Amygdala (tissue), 56 donors: Measurements from ENCODE around the gene PRTG.
"Not testable (repeated sequence)": the region's sequence is repeated elsewhere in the genome, so short reads cannot be mapped to it uniquely, and the experiment has no call there.

Experiments
- DNase-seq, 56 donors: peaks; one replicate each; lab custom pipeline; 2025; lab: John Stamatoyannopoulos, UW

The PRTG gene

DNA sequence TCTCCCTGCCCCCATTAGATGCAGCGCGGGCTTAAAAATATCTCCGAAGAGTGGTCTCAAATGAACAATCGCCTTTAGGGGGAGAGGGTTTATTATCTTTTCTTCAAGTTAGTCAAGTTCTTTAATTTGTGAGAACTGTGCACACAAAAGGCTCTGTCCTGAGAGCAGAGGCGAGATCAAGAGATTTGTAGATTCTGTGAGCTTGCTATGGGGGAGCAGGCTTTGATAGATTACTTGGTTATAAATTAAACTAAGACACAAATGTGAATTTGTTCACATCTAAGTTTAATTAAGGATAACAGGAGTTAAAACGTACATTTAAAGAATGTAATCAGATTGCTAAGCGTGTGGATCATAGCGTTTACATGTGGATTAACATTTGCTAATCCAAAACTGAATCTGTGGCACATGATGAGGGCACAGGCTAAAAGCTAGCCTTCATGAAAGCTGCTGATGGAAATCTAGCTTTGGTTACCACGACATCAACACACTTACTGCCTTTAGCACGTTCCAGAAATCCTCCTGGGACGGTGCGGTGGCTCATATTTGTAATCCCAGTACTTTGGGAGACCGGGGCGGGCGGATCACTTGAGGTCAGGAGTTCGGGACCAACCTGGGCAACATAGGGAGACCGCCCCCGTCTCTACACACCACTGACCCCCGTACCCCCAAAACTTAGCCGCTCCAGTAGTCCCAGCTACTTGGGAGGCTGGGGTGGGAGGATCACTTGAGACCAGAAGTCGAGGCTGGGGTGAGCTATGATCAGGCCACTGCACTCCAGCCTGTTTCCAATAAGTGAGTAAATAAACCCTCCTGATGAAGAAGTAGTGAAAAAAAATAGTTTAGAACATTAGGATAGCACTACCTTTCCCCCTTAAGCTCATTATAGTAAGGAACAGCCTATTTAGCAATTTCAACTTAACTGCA, 1.0 kb upstream of the PRTG start:
- no peak for DNase-seq

DNA sequence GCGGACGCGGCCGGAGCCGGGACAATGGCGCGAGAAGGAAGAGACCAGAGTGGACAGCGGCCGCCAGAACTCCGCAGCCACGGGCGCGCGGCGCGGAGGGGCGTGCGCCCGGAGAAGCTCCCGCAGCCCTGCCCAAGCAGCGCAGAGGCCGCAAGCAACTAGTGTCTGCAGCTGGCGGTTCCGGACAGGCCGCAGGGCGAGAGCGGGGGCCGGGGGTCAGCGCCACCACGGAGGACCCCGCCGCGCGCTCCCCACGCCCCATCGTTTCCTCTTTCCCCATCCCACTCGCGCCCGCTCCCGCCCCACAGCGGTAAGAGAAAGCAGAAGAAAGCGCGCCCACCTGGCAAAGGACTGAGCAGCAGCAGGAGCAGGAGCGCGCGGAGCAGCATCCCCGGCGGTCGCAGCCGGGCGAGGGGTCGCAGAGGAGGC, 440 bp downstream of the PRTG start:
- DNase-seq = peak in 15 of 56 donors; percentile 5 to 41 (median 25)

GRCh38 chr15:55741833-55742497, 987 bp downstream of the PRTG start:
- DNase-seq = peak in 7 of 56 donors; percentile 2 to 23 (median 9)

DNA sequence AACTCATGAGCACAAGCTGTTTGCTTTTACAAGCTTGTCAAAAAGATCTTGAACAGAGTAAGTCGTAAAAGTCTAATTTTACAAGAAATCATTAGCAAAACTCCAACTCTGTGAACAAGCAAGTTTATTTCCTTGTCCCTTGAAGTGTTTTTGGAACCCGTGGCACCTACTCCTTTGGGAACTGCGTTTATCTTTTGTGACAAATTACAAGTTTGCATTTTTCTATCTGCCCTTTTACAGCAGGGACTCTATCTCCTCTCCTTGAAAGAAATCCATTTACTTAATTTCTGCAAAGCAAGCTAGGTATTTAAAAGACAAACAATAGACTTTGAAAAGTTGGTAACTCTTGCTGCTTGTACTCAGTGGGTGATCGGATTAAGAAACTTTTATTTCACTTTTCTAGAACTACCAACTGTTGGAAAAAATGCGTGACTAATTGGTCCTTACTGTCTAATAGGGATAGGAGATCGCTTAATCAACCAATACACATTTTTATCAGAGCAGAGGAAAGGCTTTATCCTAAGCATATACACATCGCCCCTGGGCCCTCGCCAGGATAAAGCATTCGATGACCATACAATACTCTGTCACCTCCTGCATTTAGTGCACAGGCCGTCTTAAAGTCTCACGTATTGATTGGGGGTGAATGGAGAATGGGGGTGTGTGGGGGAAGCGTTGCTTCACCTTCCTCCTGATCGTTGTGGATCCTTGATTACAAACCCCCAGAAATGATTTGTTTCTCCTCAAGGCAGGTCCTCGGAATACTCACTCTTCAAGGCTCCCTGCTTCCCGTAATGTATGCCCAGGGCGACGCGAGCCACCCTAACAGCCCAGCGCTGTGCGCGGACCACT, 1.7 kb downstream of the PRTG start:
- peak in 1 of 56 donors; percentile 0 for DNase-seq

- no peak for DNase-seq
Measured at GRCh38 chr15:55740359-55740878, 2.5 kb downstream of the PRTG start.

GRCh38 chr15:55739641-55740040, 3.3 kb downstream of the PRTG start:
- DNase-seq = no peak

- DNase-seq = no peak
Measured at GRCh38 chr15:55738715-55739114, 4.2 kb downstream of the PRTG start.

DNA sequence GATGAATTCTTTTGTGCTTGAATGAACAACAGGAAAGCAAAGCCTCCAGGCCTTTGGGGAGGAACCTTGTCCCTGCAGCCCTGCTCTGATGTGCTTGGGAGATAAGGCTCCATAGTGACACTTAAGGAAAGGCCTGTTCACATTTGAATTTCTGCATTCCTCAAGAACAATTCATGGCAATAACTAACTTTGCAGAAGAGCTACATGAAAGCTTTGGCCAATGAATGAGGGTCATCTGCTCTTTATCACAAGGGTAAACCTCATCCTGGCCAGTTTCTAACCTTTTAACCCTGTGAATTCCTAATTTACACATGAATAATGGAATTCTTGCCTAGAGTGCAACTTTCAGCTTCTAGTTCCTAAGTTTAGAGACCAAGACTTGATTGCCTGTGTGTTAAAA, 5.6 kb downstream of the PRTG start:
- DNase-seq = no peak

GRCh38 chr15:55736756-55737155, 6.2 kb downstream of the PRTG start:
- DNase-seq = no peak

GRCh38 chr15:55734641-55735040, 8.3 kb downstream of the PRTG start:
- DNase-seq = no peak

GRCh38 chr15:55733461-55733860, 9.5 kb downstream of the PRTG start:
- DNase-seq = not testable (repeated sequence)

DNA sequence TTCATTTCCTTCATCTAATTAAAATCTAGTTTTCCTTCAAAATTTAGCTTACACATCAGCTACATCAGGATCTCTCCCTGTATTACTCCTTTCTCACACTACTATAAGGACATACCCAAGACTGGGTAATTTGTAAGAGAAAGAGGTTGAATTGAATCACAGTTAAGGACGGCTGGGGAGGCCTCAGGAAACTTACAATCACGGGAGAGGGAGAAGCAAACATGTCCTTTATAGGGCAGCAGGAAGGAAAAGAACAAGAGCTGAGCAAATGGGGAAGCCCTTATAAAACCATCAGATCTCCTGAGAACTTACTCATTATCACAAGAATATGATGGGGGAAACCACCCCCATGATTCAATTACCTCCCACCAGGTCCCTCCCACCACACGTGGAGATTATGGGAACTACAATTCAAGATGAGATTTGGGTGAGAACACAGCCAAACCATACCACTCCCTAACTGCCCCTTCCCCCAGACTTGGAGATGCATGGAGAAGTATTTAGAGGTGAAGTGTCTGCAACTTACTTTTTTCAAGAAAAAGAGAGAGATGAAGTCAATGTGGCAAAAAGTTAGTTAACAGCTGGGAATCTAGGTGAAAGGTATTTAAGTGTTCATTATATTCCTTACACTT, 21.3 kb downstream of the PRTG start:
- DNase-seq = no peak

- no peak for DNase-seq
Measured at GRCh38 chr15:55715355-55716076, 27.4 kb downstream of the PRTG start.

- DNase-seq = no peak
Measured at GRCh38 chr15:55714064-55714463, 28.9 kb downstream of the PRTG start.

DNA sequence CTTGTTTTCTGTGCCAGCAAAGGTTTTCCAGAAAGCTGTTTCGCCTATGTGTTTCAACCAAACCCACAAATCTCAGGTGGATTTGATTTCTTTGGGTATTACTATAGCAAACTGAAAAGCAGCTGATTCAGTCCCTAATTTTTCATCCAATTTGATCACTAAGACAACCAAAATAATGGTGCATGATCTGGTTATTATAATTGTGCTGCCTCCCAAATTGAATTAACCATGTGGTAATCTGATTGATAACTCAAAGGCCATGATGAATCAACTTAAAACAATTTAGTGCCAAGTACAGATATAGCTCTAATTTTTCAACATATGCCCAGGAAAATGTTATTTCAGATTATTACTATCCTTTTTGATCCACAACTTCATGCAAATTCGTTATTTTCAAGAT, 30.6 kb downstream of the PRTG start:
- no peak for DNase-seq

DNA sequence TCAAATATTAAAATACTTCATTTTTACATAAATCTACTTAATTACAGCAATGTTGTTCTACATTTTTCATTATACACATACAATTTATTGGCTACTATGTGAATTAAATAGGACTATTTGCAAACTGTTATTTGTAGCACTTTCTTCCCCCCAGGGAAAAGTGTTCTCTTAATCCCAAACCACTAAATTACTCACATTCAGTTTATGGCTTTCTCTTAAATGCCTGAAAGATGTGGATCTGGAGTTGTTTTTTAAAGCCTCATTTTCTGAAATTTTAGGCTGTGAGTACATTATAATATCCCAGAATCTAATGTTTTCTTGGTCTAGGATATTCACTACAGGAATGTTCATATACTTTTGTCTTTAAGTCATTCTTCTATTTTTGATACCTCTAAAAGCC, 32.7 kb downstream of the PRTG start:
- DNase-seq = no peak

GRCh38 chr15:55709458-55709857, 33.5 kb downstream of the PRTG start:
- DNase-seq = no peak

DNA sequence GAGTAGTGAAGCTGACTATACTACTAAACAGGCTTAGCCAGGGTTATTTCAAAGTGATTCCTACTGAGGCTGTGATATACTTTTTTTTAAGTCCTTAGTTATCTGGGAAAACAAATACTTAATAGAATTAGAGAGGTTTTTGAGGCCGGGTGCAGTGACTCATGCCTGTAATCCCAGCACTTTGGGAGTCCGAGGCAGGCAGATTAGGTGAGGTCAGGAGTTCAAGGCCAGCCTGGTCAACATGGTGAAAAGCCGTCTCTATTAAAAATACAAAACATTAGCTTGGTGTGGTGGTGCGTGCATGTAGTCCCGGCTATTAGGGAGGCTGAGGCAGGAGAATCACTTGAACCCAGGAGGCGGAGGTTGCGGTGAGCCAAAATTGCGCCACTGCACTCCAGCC, 34.2 kb downstream of the PRTG start:
- no peak for DNase-seq

DNA sequence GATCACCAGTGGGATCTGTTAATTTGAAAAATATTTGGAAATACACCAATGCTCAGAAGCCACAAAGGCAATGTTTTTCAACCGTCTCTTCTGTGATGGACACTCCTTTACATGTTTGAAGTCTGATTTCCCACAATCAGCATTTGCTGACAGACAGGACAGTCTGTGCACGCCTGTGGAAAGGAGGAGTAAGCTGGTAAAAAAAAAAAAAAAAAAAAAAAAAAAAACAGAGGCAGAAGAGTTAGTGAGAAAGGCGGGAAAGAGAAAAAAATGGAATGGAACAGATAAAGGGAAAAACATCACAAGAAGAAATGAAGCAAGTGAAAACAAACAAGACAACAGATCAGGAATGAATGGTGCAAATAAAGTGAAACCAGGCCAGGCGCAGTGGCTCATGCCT, 35.0 kb downstream of the PRTG start:
- no peak for DNase-seq

- no peak for DNase-seq
Measured at GRCh38 chr15:55707518-55707917, 35.4 kb downstream of the PRTG start.
